A673 (cell line): ENCODE measurements around the gene BPI.

Experiments used
- EZH2 ChIP-seq: fragments of 200-600 bp; sonication (generic); IDR thresholded peaks from 2 replicates; pipeline ENCODE4 v1.6.1; 2017; ENCODE audit warnings: borderline replicate concordance, low read depth, mild to moderate bottlenecking, mixed read lengths, antibody characterized with exemption, low read length; ENCODE audit not compliant: poor library complexity, severe bottlenecking
- TF ChIP-seq, protein P1 (sequence below): fragments of 300-800, 200-600 bp; sonication (generic); conservative IDR thresholded peaks from 2 replicates; pipeline ENCODE4 v1.5.1; 2017; ENCODE audit warnings: low read depth, mild to moderate bottlenecking, antibody characterized with exemption, low read length, moderate library complexity, mixed read lengths

DNA sequence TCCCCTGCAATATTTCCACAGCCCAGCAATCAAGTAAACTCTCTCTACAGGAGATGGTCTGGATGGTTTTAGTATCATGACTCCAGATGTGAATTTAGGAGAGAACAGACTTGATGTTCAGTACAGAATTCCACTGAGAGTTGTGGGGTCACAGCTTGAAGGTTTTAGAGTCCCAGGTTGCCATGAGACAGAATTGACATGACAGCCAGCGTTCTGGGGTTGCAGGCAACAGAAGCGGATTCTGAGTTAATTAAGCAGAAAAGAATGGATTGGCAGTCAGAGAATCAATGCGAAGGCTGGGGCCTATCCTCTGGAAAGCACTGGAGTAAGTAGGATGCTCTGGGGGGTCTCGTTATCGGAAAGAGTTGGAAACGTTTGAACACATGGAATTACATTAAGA is 41.0 kb upstream of the BPI start:
- TF ChIP-seq, protein P1, sequence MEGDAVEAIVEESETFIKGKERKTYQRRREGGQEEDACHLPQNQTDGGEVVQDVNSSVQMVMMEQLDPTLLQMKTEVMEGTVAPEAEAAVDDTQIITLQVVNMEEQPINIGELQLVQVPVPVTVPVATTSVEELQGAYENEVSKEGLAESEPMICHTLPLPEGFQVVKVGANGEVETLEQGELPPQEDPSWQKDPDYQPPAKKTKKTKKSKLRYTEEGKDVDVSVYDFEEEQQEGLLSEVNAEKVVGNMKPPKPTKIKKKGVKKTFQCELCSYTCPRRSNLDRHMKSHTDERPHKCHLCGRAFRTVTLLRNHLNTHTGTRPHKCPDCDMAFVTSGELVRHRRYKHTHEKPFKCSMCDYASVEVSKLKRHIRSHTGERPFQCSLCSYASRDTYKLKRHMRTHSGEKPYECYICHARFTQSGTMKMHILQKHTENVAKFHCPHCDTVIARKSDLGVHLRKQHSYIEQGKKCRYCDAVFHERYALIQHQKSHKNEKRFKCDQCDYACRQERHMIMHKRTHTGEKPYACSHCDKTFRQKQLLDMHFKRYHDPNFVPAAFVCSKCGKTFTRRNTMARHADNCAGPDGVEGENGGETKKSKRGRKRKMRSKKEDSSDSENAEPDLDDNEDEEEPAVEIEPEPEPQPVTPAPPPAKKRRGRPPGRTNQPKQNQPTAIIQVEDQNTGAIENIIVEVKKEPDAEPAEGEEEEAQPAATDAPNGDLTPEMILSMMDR: no peak
- TF ChIP-seq EZH2: no peak
